ENCODE data around the gene NUP210.

NUP210 gene

GRCh38 chr3:13372656-13373055 is 47.5 kb downstream of the NUP210 start:
- H3K4me3 ChIP-seq (ENCODE audit: low read length) = no peak overlapping the region
- TF ChIP-seq CTCF (conservative IDR thresholded peaks at IDR 0.05; ENCODE audit: low read depth, low read length) = no peak
- DNase-seq (ENCODE audit: low read depth) = no peak

- H3K4me3 ChIP-seq (ENCODE audit: low read length) = no peak overlapping the region
- DNase-seq (ENCODE audit: low read depth) = no peak
- no peak for TF ChIP-seq CTCF (conservative IDR thresholded peaks at IDR 0.05; ENCODE audit: low read depth, low read length)
Measured at GRCh38 chr3:13372126-13372525, 48.0 kb downstream of the NUP210 start.

GRCh38 chr3:13371100-13372075 is 48.7 kb downstream of the NUP210 start:
- no peak for TF ChIP-seq CTCF (conservative IDR thresholded peaks at IDR 0.05; ENCODE audit: low read depth, low read length)
- DNase-seq (ENCODE audit: low read depth) = no peak
- no peak overlapping the region for H3K4me3 ChIP-seq (ENCODE audit: low read length)

GRCh38 chr3:13370609-13371008 is 49.5 kb downstream of the NUP210 start:
- TF ChIP-seq CTCF (conservative IDR thresholded peaks at IDR 0.05; ENCODE audit: low read depth, low read length) = no peak
- no peak for DNase-seq (ENCODE audit: low read depth)
- no peak overlapping the region for H3K4me3 ChIP-seq (ENCODE audit: low read length)

- H3K4me3 ChIP-seq (ENCODE audit: low read length) = no peak overlapping the region
- DNase-seq (ENCODE audit: low read depth) = no peak
- TF ChIP-seq CTCF (conservative IDR thresholded peaks at IDR 0.05; ENCODE audit: low read depth, low read length) = no peak
Measured at GRCh38 chr3:13370055-13370454, 50.1 kb downstream of the NUP210 start.

- no peak overlapping the region for H3K4me3 ChIP-seq (ENCODE audit: low read length)
- no peak for TF ChIP-seq CTCF (conservative IDR thresholded peaks at IDR 0.05; ENCODE audit: low read depth, low read length)
- no peak for DNase-seq (ENCODE audit: low read depth)
Measured at GRCh38 chr3:13368834-13369233, 51.3 kb downstream of the NUP210 start.

- TF ChIP-seq CTCF (conservative IDR thresholded peaks at IDR 0.05; ENCODE audit: low read depth, low read length) = no peak
- DNase-seq (ENCODE audit: low read depth) = no peak
- no peak overlapping the region for H3K4me3 ChIP-seq (ENCODE audit: low read length)
Measured at GRCh38 chr3:13367728-13368127, 52.4 kb downstream of the NUP210 start.

Data from retinal pigment epithelial cell (primary cell).